ENCODE data around the gene TCF7. TPM values are rescaled to one million over a fixed set of nuclear protein-coding genes. Genes with fewer than 3 reads are reported as not detected.
A peak's percentile ranks its signal among the peaks of the same experiment; 100 is the strongest.

The TCF7 gene
- polyA plus RNA-seq (2013, experiment 1 of 4): 9.4 TPM
- 11.9 TPM for polyA plus RNA-seq (2013, experiment 2 of 4)
- 8.3 TPM for polyA plus RNA-seq (2013, experiment 3 of 4)
- polyA plus RNA-seq (2013, experiment 4 of 4): 10.5 TPM

- H3K4me1 ChIP-seq (ENCODE audit: control insufficient read depth, insufficient read depth, low read length): peaks cover 4% of the 10 kb centered on the region
- WGBS, 2 experiments: 16% methylated on average over 90 of the region's 90 CpGs
- no peaks in the 10 kb centered on the region for H3K9me3 ChIP-seq (ENCODE audit: control insufficient read depth, low read length)
- H3K4me3 ChIP-seq (ENCODE audit: insufficient read depth, low read depth, low read length): peak within 1 kb of the TSS; percentile 56
- no peaks in the 10 kb centered on the region for H3K36me3 ChIP-seq (ENCODE audit: control insufficient read depth, insufficient read depth, low read length)
- no peak within 1 kb of the TSS for H3K27ac ChIP-seq (ENCODE audit: insufficient read depth, low read depth, low read length, poor library complexity, severe bottlenecking)
- H3K27me3 ChIP-seq (ENCODE audit: control insufficient read depth, insufficient read depth, low read length, poor library complexity, severe bottlenecking): peaks cover 34% of the 10 kb centered on the region
These were observed at the start of gene TCF7 for GRCh38 chr5:134113902-134114875. TCF7 (plus strand) TSS chr5:134114681; CDS start chr5:134114907, 226 bp downstream.

DNA sequence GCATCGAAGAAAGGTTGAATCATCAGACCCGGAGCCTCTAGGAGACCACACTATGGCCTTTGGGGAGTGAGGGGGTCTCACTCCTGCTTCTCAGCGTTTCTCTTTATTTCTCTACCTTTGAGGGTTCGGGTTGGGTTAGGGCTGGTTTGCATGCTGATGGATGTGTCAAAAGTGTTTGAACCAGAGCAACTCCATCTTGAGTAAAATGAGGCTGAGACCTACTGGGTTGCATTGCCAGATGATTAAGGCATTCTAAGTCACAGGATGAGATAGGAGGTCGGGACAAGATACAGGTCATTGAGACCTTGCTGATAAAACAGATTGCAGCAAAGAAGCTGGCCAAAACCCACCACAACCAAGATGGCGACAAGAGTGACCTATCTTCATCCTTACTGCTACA lies 44.9 kb upstream of the TCF7 start:
- Histone ChIP-seq H3K27ac (ENCODE audit: insufficient read depth, low read depth, low read length, poor library complexity, severe bottlenecking) (no peak overlapping the region), H3K4me3 (ENCODE audit: insufficient read depth, low read depth, low read length) (no peak overlapping the region), H3K27me3 (ENCODE audit: control insufficient read depth, insufficient read depth, low read length, poor library complexity, severe bottlenecking) (peaks cover 18% of the 10 kb centered on the region), H3K9me3 (ENCODE audit: control insufficient read depth, low read length) (no peaks in the 10 kb centered on the region), H3K4me1 (ENCODE audit: control insufficient read depth, insufficient read depth, low read length) (peaks cover 3% of the 10 kb centered on the region), H3K36me3 (ENCODE audit: control insufficient read depth, insufficient read depth, low read length) (no peaks in the 10 kb centered on the region)
- WGBS, 2 experiments: 87 to 89% methylated on average over 6 of the region's 6 CpGs

- Histone ChIP-seq H3K27me3 (ENCODE audit: control insufficient read depth, insufficient read depth, low read length, poor library complexity, severe bottlenecking) (peaks cover 18% of the 10 kb centered on the region), H3K36me3 (ENCODE audit: control insufficient read depth, insufficient read depth, low read length) (no peaks in the 10 kb centered on the region), H3K27ac (ENCODE audit: insufficient read depth, low read depth, low read length, poor library complexity, severe bottlenecking) (no peak overlapping the region), H3K4me3 (ENCODE audit: insufficient read depth, low read depth, low read length) (peak overlapping the region; percentile 8), H3K9me3 (ENCODE audit: control insufficient read depth, low read length) (no peaks in the 10 kb centered on the region), H3K4me1 (ENCODE audit: control insufficient read depth, insufficient read depth, low read length) (peaks cover 3% of the 10 kb centered on the region)
- WGBS, 2 experiments: 10 to 12% methylated on average over 45 to 46 of the region's 46 CpGs
These were observed 43.5 kb upstream of the TCF7 start for GRCh38 chr5:134070725-134071613.

GRCh38 chr5:134071614-134072207 lies 42.8 kb upstream of the TCF7 start:
- 72 to 91% methylated on average over 5 to 7 of the region's 7 CpGs for WGBS, 2 experiments
- Histone ChIP-seq H3K27ac (ENCODE audit: insufficient read depth, low read depth, low read length, poor library complexity, severe bottlenecking) (no peak overlapping the region), H3K4me1 (ENCODE audit: control insufficient read depth, insufficient read depth, low read length) (peaks cover 3% of the 10 kb centered on the region), H3K4me3 (ENCODE audit: insufficient read depth, low read depth, low read length) (no peak overlapping the region), H3K36me3 (ENCODE audit: control insufficient read depth, insufficient read depth, low read length) (no peaks in the 10 kb centered on the region), H3K9me3 (ENCODE audit: control insufficient read depth, low read length) (no peaks in the 10 kb centered on the region), H3K27me3 (ENCODE audit: control insufficient read depth, insufficient read depth, low read length, poor library complexity, severe bottlenecking) (peaks cover 18% of the 10 kb centered on the region)

DNA sequence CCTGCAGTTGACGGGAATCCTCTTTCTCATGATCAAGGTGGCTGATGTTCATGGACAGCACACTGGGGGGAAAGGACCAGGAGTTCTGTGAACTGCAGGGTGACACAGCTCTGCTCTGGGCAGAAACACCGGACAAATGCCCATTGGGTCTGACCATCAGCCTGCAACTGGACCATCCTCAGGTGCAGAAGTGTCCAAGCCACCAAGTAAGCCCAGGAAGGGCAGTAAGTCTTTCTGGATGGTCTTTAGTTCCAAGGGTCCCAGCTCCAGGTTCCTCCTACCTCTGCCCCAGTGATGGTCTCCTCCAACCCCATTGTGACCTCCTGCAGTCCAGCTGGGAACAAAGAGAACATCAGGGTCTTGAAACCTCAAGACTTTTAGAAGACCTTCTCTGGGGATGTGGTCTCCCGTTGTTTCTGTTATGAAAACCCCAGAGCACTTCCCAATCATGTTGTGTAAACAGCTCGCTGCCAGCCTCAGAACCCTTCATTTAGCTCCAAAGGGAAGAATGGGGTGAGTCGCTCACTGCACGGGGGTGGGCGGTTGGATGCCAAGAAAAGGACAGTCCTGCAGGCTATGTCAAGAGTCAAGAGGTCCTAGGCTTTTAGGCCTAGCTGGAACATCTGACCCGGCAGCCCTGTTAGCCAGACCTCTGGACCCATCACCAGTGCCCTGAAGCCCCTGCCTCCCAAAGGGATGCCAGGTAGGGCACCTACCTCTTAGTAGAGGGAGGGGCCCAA lies 41.8 kb upstream of the TCF7 start:
- no peaks in the 10 kb centered on the region for H3K9me3 ChIP-seq (ENCODE audit: control insufficient read depth, low read length)
- WGBS, 2 experiments: 93% methylated on average over 8 of the region's 8 CpGs
- peaks cover 18% of the 10 kb centered on the region for H3K27me3 ChIP-seq (ENCODE audit: control insufficient read depth, insufficient read depth, low read length, poor library complexity, severe bottlenecking)
- H3K36me3 ChIP-seq (ENCODE audit: control insufficient read depth, insufficient read depth, low read length): no peaks in the 10 kb centered on the region
- peaks cover 3% of the 10 kb centered on the region for H3K4me1 ChIP-seq (ENCODE audit: control insufficient read depth, insufficient read depth, low read length)
- no peak overlapping the region for H3K4me3 ChIP-seq (ENCODE audit: insufficient read depth, low read depth, low read length)
- H3K27ac ChIP-seq (ENCODE audit: insufficient read depth, low read depth, low read length, poor library complexity, severe bottlenecking): no peak overlapping the region

- Histone ChIP-seq H3K4me1 (ENCODE audit: control insufficient read depth, insufficient read depth, low read length) (peaks cover 3% of the 10 kb centered on the region), H3K27me3 (ENCODE audit: control insufficient read depth, insufficient read depth, low read length, poor library complexity, severe bottlenecking) (peaks cover 18% of the 10 kb centered on the region), H3K36me3 (ENCODE audit: control insufficient read depth, insufficient read depth, low read length) (no peaks in the 10 kb centered on the region), H3K27ac (ENCODE audit: insufficient read depth, low read depth, low read length, poor library complexity, severe bottlenecking) (no peak overlapping the region), H3K4me3 (ENCODE audit: insufficient read depth, low read depth, low read length) (no peak overlapping the region), H3K9me3 (ENCODE audit: control insufficient read depth, low read length) (no peaks in the 10 kb centered on the region)
- WGBS, 2 experiments: 64 to 65% methylated on average over 2 of the region's 2 CpGs
These were observed 41.1 kb upstream of the TCF7 start for GRCh38 chr5:134073404-134073803.

GRCh38 chr5:134075102-134075501 lies 39.4 kb upstream of the TCF7 start:
- Histone ChIP-seq H3K27me3 (ENCODE audit: control insufficient read depth, insufficient read depth, low read length, poor library complexity, severe bottlenecking) (peaks cover 18% of the 10 kb centered on the region), H3K27ac (ENCODE audit: insufficient read depth, low read depth, low read length, poor library complexity, severe bottlenecking) (no peak overlapping the region), H3K9me3 (ENCODE audit: control insufficient read depth, low read length) (no peaks in the 10 kb centered on the region), H3K4me1 (ENCODE audit: control insufficient read depth, insufficient read depth, low read length) (peaks cover 3% of the 10 kb centered on the region), H3K36me3 (ENCODE audit: control insufficient read depth, insufficient read depth, low read length) (no peaks in the 10 kb centered on the region), H3K4me3 (ENCODE audit: insufficient read depth, low read depth, low read length) (no peak overlapping the region)
- whole genome bisulfite sequencing, 2 experiments: 90 to 95% methylated on average over 2 of the region's 2 CpGs

DNA sequence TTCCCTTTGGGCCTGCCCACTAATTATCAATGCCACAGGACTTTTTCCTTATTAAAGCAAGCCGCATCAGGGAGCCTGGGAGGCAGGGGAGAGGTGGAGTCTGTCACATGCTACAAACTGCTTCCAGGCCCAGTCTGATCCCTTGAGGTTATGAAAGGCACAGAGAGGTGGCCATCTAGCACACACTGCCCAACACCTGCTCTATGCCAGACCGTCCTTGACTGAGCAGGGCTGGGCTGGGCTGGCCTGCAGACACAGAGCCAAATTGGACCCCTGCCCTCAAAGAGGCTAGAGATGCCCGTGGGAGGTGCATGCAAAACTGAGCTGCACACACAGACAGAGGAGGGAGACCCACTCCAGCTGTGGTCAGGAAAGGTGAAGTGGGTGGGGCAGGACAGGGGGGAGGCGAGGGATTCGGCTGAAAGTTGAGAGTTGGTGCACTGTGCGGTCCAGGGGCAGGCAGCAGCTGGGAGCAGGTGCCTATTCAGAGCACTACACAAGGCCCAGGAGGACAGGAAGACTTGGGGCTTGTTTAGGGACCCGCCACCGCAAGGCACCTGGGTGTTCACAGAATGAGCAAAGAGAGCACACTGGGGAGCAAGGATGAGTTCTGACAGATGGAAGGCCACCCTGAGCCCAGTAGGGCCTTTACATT lies 36.4 kb upstream of the TCF7 start:
- no peak overlapping the region for H3K4me3 ChIP-seq (ENCODE audit: insufficient read depth, low read depth, low read length)
- H3K4me1 ChIP-seq (ENCODE audit: control insufficient read depth, insufficient read depth, low read length): no peaks in the 10 kb centered on the region
- WGBS, 2 experiments: 83 to 87% methylated on average over 8 of the region's 8 CpGs
- no peaks in the 10 kb centered on the region for H3K27me3 ChIP-seq (ENCODE audit: control insufficient read depth, insufficient read depth, low read length, poor library complexity, severe bottlenecking)
- no peak overlapping the region for H3K27ac ChIP-seq (ENCODE audit: insufficient read depth, low read depth, low read length, poor library complexity, severe bottlenecking)
- no peaks in the 10 kb centered on the region for H3K36me3 ChIP-seq (ENCODE audit: control insufficient read depth, insufficient read depth, low read length)
- H3K9me3 ChIP-seq (ENCODE audit: control insufficient read depth, low read length): no peaks in the 10 kb centered on the region
